ENCODE results near the gene VOPP1.

- TF ChIP-seq MYC (IDR thresholded peaks at IDR 0.05; ENCODE audit: low read depth, low read length) (no peak), CTCF (IDR thresholded peaks at IDR 0.05; ENCODE audit: extremely low read depth in 1 of 2, insufficient read depth in 1 of 2, low read depth in 1 of 2, low read length in 2 of 2) (no peak), POLR2A (IDR thresholded peaks at IDR 0.05; ENCODE audit: low read depth, low read length) (no peak)
Observed at GRCh38 chr7:55592492-55592891, 20.2 kb upstream of the VOPP1 start.
